ENCODE measurements around the gene ITGA1. TPM values are rescaled to one million over a fixed set of nuclear protein-coding genes. Genes with fewer than 3 reads are reported as not detected.

Gene ITGA1
- total and polyA plus RNA-seq, 4 donors = 24.2 to 187 (median 48.5) TPM

DNA sequence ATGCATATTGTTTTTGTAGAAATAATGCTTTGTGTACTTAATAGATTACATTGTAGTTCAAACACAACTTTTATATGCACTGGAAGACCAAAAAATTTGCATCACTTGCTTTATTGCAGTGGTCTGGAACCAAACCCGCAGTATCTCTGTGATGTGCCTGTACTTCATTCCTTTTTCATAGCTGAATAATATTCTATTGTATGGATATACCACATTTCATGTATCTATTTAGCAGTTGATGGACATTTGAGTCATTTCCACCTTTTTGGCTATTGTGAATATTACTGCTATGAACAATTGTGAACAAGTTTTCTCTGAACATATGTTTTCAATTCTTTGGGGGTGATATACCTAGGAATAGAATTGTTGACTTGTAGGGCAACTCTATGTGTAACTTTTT, 40.1 kb downstream of the ITGA1 start:
- no peak overlapping the region for H3K4me3 ChIP-seq (ENCODE audit: low read depth in 1 of 3, low read length in 3 of 3)
- TF ChIP-seq, protein P1, sequence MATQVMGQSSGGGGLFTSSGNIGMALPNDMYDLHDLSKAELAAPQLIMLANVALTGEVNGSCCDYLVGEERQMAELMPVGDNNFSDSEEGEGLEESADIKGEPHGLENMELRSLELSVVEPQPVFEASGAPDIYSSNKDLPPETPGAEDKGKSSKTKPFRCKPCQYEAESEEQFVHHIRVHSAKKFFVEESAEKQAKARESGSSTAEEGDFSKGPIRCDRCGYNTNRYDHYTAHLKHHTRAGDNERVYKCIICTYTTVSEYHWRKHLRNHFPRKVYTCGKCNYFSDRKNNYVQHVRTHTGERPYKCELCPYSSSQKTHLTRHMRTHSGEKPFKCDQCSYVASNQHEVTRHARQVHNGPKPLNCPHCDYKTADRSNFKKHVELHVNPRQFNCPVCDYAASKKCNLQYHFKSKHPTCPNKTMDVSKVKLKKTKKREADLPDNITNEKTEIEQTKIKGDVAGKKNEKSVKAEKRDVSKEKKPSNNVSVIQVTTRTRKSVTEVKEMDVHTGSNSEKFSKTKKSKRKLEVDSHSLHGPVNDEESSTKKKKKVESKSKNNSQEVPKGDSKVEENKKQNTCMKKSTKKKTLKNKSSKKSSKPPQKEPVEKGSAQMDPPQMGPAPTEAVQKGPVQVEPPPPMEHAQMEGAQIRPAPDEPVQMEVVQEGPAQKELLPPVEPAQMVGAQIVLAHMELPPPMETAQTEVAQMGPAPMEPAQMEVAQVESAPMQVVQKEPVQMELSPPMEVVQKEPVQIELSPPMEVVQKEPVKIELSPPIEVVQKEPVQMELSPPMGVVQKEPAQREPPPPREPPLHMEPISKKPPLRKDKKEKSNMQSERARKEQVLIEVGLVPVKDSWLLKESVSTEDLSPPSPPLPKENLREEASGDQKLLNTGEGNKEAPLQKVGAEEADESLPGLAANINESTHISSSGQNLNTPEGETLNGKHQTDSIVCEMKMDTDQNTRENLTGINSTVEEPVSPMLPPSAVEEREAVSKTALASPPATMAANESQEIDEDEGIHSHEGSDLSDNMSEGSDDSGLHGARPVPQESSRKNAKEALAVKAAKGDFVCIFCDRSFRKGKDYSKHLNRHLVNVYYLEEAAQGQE (IDR thresholded peaks at IDR 0.05) = no peak
- no peak for TF ChIP-seq GABPA (IDR thresholded peaks at IDR 0.05 in 1 of 2, conservative IDR thresholded peaks at IDR 0.05 in 1 of 2)
- TF ChIP-seq HNF4G (IDR thresholded peaks at IDR 0.05) = no peak
- TF ChIP-seq, protein P2, sequence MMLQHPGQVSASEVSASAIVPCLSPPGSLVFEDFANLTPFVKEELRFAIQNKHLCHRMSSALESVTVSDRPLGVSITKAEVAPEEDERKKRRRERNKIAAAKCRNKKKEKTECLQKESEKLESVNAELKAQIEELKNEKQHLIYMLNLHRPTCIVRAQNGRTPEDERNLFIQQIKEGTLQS (IDR thresholded peaks at IDR 0.05) = no peak
- TF ChIP-seq YY1 (IDR thresholded peaks at IDR 0.05) = no peak
- TF ChIP-seq RXRA (IDR thresholded peaks at IDR 0.05) = no peak
- TF ChIP-seq, protein P3, sequence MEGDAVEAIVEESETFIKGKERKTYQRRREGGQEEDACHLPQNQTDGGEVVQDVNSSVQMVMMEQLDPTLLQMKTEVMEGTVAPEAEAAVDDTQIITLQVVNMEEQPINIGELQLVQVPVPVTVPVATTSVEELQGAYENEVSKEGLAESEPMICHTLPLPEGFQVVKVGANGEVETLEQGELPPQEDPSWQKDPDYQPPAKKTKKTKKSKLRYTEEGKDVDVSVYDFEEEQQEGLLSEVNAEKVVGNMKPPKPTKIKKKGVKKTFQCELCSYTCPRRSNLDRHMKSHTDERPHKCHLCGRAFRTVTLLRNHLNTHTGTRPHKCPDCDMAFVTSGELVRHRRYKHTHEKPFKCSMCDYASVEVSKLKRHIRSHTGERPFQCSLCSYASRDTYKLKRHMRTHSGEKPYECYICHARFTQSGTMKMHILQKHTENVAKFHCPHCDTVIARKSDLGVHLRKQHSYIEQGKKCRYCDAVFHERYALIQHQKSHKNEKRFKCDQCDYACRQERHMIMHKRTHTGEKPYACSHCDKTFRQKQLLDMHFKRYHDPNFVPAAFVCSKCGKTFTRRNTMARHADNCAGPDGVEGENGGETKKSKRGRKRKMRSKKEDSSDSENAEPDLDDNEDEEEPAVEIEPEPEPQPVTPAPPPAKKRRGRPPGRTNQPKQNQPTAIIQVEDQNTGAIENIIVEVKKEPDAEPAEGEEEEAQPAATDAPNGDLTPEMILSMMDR (IDR thresholded peaks at IDR 0.05; ENCODE audit: low read depth, low read length, missing input control) = no peak
- no peaks in the 10 kb centered on the region for H3K36me3 ChIP-seq (ENCODE audit: control insufficient read depth in 4 of 4, insufficient read depth in 3 of 4, low read depth in 1 of 4, low read length in 3 of 4)
- no peaks in the 10 kb centered on the region for H3K27me3 ChIP-seq (ENCODE audit: control insufficient read depth in 4 of 4, insufficient read depth in 4 of 4, low read length in 3 of 4)
- no peak overlapping the region for H3K27ac ChIP-seq (ENCODE audit: low read depth in 1 of 2, low read length in 2 of 2)
- H3K9ac ChIP-seq (ENCODE audit: low read depth in 1 of 2, low read length in 2 of 2) = no peak overlapping the region
- H3K9me3 ChIP-seq (ENCODE audit: control insufficient read depth in 4 of 4, low read length in 3 of 4) = no peaks in the 10 kb centered on the region
- peaks cover 0 to 23% (median 10%) of the 10 kb centered on the region in 4 donors for H3K4me1 ChIP-seq (ENCODE audit: control insufficient read depth in 4 of 4, insufficient read depth in 4 of 4, low read length in 3 of 4)
- DNase-seq (ENCODE audit: low spot score) = no peak
- WGBS = 100% methylated on average over 1 of the region's 1 CpG

DNA sequence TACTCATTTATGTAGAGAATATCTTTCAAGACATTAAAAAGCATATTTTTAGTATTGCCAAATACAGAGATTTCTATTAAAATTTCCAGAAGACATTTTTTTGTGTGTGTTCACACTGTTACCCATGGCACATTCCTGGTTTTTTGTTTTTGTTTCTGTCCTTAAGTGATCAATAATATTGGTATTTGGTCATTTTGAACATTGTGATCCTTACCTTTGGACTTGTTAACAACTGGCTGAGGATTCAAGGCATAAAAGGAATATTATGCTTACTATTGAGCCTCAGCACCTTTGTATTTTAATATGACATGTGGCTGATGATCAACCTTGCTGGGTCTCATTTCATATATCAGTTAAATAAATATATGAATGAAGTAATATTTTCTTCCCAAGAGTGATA, 41.9 kb downstream of the ITGA1 start:
- peaks cover 0 to 12% (median 6%) of the 10 kb centered on the region in 4 donors for H3K4me1 ChIP-seq (ENCODE audit: control insufficient read depth in 4 of 4, insufficient read depth in 4 of 4, low read length in 3 of 4)
- DNase-seq (ENCODE audit: low spot score) = no peak
- TF ChIP-seq, protein P1 (IDR thresholded peaks at IDR 0.05) = no peak
- TF ChIP-seq TAF1 (conservative IDR thresholded peaks at IDR 0.05) = no peak
- peak; percentile 48 for TF ChIP-seq SP1 (IDR thresholded peaks at IDR 0.05)
- TF ChIP-seq GABPA (IDR thresholded peaks at IDR 0.05 in 1 of 2, conservative IDR thresholded peaks at IDR 0.05 in 1 of 2) = no peak
- no peak for TF ChIP-seq JUND (IDR thresholded peaks at IDR 0.05)
- TF ChIP-seq YY1 (IDR thresholded peaks at IDR 0.05) = no peak
- TF ChIP-seq, protein P4, sequence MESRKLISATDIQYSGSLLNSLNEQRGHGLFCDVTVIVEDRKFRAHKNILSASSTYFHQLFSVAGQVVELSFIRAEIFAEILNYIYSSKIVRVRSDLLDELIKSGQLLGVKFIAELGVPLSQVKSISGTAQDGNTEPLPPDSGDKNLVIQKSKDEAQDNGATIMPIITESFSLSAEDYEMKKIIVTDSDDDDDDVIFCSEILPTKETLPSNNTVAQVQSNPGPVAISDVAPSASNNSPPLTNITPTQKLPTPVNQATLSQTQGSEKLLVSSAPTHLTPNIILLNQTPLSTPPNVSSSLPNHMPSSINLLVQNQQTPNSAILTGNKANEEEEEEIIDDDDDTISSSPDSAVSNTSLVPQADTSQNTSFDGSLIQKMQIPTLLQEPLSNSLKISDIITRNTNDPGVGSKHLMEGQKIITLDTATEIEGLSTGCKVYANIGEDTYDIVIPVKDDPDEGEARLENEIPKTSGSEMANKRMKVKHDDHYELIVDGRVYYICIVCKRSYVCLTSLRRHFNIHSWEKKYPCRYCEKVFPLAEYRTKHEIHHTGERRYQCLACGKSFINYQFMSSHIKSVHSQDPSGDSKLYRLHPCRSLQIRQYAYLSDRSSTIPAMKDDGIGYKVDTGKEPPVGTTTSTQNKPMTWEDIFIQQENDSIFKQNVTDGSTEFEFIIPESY (IDR thresholded peaks at IDR 0.05) = no peak
- TF ChIP-seq FOXA1 (IDR thresholded peaks at IDR 0.05) = no peak
- no peak for TF ChIP-seq RAD21 (IDR thresholded peaks at IDR 0.05)
- TF ChIP-seq NR2F2 (IDR thresholded peaks at IDR 0.05) = no peak
- TF ChIP-seq, protein P5, sequence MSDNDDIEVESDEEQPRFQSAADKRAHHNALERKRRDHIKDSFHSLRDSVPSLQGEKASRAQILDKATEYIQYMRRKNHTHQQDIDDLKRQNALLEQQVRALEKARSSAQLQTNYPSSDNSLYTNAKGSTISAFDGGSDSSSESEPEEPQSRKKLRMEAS (IDR thresholded peaks at IDR 0.05) = no peak
- TF ChIP-seq HNF4A (conservative IDR thresholded peaks at IDR 0.05) = peak; percentile 14 to 74
- no peak for TF ChIP-seq RXRA (IDR thresholded peaks at IDR 0.05)

More for the DNA sequence above, 41.9 kb downstream of the ITGA1 start:
- no peak overlapping the region for H3K4me3 ChIP-seq (ENCODE audit: low read depth in 1 of 3, low read length in 3 of 3)
- H3K27me3 ChIP-seq (ENCODE audit: control insufficient read depth in 4 of 4, insufficient read depth in 4 of 4, low read length in 3 of 4) = no peaks in the 10 kb centered on the region
- H3K9me3 ChIP-seq (ENCODE audit: control insufficient read depth in 4 of 4, low read length in 3 of 4) = no peaks in the 10 kb centered on the region
- no peak overlapping the region for H3K27ac ChIP-seq (ENCODE audit: low read depth in 1 of 2, low read length in 2 of 2)
- H3K36me3 ChIP-seq (ENCODE audit: control insufficient read depth in 4 of 4, insufficient read depth in 3 of 4, low read depth in 1 of 4, low read length in 3 of 4) = no peaks in the 10 kb centered on the region
- no peak overlapping the region for H3K9ac ChIP-seq (ENCODE audit: low read depth in 1 of 2, low read length in 2 of 2)

All from liver (tissue), 9 donors.